Neural cell (in vitro differentiated cells): ENCODE data around the gene FAM227B.

Experiments
- CTCF ChIP-seq: fragments of 450-650 bp; IDR thresholded peaks from 2 replicates; pipeline ENCODE4 v1.5.1; 2014; ENCODE audit warnings: antibody characterized with exemption, mild to moderate bottlenecking, moderate library complexity; ENCODE audit not compliant: poor library complexity, severe bottlenecking
- EZH2 ChIP-seq: fragments of 200-600, 300-800 bp; shearing (Covaris generic), sonication (generic); IDR thresholded peaks from 2 replicates; pipeline ENCODE4 v1.6.1; 2014; ENCODE audit warnings: antibody characterized with exemption, low read length, borderline replicate concordance, mild to moderate bottlenecking; ENCODE audit not compliant: insufficient read depth, poor library complexity, severe bottlenecking
- POLR2AphosphoS5 ChIP-seq: IDR thresholded peaks from 2 replicates; pipeline ENCODE4 v1.6.1; 2012
- SMC3 ChIP-seq: fragments of 450-650 bp; conservative IDR thresholded peaks from 2 replicates; pipeline ENCODE4 v1.6.1; 2014; ENCODE audit warnings: antibody characterized with exemption, mild to moderate bottlenecking, moderate library complexity; ENCODE audit not compliant: poor library complexity

DNA sequence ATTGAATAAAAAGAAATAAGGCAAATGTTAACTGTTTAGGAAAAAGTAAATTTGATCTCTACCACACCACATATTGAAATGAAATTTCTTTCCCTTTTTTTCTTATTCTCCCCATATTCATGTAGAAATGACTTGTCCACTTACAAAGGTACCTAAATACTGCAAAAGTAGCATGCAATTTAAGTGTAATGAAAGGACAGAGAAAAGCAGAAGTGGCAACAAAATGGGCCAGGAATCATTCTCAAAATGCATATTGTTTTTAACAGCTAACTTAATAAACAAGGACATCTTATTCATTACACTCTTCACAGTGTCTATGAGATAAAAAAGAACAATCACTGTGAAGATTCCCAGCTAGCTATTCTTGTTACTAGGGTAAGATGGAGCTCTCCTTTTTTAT, 238.2 kb downstream of the FAM227B start:
- TF ChIP-seq CTCF (no peak), POLR2AphosphoS5 (no peak), SMC3 (no peak), EZH2 (no peak)
